SKM-1 treated with dmso at 0.1 percent for 144 hours (cell line): ENCODE results near the gene COX19.
"Not testable (repeated sequence)": the region's sequence is repeated elsewhere in the genome, so short reads cannot be mapped to it uniquely, and the experiment has no call there.

Source experiments
- DNase-seq: peaks from one replicate; lab custom pipeline; 2025; ENCODE audit not compliant: unreplicated experiment; lab: John Stamatoyannopoulos, UW

Gene COX19

GRCh38 chr7:962401-963081 is 12.8 kb downstream of the COX19 start:
- no peak for DNase-seq

DNA sequence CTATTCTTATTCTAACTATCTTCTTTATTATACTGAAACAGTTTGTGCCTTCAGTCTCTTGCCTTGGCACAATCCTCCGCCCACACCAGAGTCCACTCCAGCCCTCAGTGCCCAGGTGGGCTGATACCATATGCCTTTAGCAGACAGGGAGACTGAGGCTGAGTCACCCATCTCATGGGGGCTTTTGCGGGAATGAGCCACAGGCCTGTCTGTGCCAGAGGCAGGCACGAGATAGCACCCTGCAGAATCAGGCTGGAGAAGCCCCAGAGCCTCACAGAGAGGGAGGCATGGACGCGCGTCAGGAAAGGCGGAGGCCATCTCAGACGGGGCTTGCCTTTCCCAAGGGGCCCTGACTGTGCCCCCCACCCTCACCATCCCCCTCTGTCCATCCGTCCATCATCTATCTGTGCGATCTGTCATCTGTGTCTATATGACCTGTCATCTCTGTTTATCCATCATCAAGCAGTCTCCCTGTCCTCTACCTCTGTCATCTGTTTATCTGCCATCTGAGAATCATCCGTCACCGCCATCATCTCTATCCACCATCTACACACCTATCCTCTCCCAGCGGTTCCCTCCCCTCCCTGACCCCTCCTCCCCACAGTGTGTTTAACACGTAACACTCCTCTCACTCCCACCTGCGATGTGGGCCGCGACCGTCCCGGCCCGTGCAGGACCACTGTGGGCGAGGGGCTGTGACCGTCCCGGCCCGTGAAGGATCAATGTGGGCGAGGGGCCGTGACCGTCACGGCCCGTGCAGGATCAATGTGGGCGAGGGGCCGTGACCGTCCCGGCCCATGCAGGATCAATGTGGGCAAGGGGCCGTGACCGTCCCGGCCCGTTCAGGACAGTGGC is 13.6 kb downstream of the COX19 start:
- no peak for DNase-seq

DNA sequence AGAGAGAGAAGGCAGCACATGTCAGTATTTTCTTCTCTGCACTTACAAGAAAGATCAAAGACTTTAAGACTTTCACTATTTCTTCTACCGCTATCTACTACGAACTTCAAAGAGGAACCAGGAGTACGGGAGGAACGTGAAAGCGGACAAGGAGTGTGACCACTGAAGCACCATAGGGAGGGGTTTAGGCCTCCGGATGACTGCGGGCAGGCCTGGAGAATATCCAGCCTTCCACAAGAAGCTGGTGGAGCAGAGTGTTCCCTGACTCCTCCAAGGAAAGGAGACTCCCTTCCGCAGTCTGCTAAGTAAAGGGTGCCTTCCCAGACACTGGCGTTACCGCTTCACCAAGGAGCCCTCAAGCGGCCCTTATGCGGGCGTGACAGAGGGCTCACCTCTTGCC is 14.4 kb downstream of the COX19 start:
- not testable (repeated sequence) for DNase-seq

DNA sequence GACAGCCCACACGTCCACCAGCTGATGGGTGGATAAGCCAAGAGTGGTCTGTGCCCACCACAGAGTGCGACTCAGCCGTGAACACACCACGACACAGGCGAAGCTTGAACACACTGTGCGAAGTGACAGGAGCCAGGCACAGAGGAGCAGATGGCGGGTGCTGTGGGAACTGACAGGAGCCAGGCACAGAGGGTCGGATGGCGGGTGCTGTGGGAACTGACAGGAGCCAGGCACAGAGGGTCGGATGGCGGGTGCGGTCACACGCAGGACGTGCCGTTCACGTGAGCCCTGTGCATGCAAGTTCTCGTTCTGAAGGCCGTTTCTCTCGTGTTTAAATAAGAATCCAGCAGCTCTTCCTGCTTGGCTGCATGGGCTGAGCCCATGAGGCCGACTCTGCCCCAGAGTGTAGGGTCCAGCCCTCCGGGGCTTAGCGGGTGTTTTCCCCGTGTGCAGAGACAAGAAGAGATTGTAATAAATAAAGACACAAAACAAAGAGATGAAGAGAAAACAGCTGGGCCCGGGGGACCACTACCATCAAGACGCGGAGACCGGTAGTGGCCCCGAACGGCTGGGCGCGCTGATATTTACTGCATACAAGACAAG is 15.0 kb downstream of the COX19 start:
- no peak for DNase-seq

GRCh38 chr7:959740-960139 is 15.6 kb downstream of the COX19 start:
- not testable (repeated sequence) for DNase-seq

DNA sequence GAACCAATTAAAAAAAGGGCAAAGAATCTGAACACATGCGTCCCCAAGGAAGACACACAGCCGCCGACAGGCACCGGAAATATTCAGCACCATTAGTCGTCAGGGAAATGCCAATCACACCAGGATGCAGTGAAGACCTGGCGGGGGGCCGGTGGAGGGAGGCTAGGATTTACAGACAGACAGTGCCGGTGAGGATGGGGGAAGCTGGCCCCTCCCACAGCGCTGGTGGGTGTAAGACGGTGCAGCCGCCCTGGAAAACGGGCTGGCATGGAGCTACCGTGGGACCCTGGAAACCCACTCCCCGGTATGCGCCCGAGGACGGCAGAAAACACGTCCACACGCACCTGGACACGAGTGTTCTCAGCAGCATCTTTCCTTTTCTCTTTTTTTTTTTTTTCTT is 16.1 kb downstream of the COX19 start:
- no peak for DNase-seq

DNA sequence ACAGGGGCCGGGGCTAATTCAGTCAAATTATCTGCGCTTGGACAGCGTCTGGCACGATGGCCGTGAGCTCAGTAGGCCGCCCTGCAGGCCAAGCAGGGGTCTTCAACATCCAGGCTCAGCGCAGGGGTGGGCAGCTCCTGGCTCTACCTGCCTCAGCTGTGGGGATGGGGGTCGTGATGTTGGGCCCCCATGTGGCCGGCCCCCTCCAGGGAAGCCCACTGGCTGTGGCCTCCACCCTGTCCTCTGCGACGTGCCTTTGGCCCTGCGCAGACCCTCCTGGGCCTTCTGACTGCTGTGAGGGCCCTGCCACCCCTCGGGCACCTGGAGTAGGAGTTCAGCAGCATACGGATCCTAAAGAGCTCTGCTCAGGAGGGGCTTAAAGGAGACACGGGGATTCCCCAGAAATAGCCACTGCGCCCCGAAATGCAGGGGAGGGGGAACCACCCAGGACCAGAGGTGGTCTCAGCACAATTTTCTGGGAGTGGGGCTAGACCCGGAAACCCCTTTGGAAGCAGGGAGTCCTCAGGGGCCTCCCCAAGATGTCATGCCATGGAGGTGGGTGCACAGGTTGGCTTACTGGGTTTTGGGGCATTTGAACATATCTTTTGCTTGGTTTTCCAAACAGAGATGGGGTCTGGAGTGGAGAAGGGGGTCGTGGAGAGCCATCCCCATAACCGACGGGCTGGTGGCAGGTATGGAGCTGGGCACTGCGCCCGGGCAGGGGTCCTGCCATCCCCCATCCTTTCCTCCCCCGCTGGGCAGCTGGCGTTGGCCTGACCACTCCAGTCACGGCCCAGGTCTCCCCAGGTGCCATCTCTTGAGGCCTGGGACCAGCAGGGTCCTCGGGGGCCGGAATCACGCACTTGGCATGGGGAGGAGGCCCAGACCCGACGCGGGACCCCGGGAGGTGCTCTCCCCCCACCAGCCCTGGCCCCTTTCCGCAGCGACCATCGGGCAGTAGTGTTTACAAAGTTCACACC is 16.8 kb downstream of the COX19 start:
- no peak for DNase-seq

GRCh38 chr7:957418-958220 is 17.7 kb downstream of the COX19 start:
- DNase-seq, result peak; percentile 86

- no peak for DNase-seq
Measured at GRCh38 chr7:956031-956430, 19.3 kb downstream of the COX19 start.

- peak; percentile 26 for DNase-seq
Measured at GRCh38 chr7:954330-955238, 20.8 kb downstream of the COX19 start, which contains the start of gene ADAP1. TSS of gene ADAP1 (minus strand) at chr7:954680. CDS start at chr7:954477, 203 bp downstream.

- peak; percentile 51 for DNase-seq
Measured at GRCh38 chr7:953547-954327, 21.6 kb downstream of the COX19 start.

- no peak for DNase-seq
Measured at GRCh38 chr7:952548-953441, 22.6 kb downstream of the COX19 start.

DNA sequence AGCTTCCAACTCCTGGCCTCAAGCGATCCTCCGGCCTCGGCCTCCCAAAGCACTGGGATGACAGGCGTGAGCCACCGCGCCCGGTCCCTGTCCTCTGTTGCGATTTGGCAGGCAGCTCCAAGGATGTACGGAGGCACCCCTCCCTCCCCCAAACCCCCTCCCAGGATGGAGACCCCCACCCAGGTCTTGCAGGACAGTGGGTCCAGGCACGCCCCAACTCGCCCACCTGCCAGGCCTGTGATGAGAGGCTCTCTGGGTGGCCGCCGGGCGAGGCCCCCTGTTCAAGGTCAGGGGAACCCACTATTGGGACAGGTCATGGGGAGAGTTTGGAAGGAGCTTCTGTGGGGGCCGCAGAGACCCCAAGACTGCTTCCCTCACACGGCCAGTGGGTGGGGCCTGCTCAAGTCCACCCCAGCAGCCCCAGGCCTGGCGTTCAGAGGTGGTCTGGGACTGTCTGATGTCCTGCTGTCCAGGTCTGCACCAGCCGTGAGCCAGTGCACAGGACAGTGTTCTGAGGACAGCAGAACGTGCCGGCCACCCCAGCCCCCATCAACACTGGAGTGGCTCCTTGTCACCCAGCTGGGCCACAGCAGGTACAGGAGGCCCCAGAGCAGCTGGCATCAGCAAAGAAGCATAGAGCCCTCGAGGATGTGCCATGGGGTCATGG is 23.3 kb downstream of the COX19 start:
- no peak for DNase-seq

DNA sequence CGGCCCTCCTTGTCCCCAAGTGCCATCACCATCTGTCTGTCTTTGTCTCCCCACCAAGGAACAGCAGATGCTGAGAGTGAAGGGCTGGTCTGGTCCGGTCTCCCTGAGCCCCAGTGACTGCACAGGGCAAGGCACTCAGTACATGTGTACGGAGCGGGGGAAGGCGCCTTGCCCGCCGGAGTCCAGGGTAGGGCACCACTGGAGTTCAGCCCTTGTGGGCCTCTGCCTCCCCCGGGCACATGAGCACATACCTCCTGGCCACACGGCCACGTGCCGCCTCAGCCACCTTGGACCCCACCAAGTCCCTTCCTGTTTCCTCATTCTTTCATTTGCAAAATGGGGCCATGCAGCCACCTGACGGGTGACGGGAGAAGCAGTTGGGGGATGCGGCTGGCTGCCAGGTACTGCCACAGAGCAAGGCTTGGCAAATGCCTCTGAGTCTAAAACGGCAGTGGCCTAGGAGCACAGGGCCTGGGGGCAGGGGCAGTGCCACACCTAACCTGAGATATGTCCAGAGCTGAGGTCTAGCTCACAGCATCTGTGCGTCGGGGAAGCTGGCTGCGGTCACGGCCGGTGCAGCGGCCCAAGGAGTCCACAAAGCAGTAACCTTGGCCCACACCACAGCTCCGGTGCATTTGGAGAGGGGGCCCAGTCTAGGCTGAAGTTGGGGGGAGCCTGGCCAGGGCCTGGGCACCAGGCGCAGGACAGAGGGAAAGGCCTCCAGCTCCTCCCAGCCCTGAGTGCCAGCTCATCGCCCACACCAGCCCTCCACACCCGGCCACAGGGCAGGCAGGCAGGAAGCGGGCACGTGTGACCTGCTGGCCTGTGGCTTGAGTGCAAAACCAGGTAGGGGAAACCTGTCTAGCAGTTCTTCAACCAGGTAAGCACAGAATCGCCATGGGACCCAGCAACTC is 26.1 kb downstream of the COX19 start:
- no peak for DNase-seq

GRCh38 chr7:947391-948210 is 27.7 kb downstream of the COX19 start:
- no peak for DNase-seq
